Uterus (tissue), 2 donors: ENCODE results near the gene RGS9.

ENCODE experiments used
- POLR2A ChIP-seq, 2 donors: fragments of 450-650 bp; IDR thresholded peaks; one replicate each; pipeline ENCODE4 v1.6.1; 2016; ENCODE audit warnings: antibody characterized with exemption in 2 of 2, mild to moderate bottlenecking in 1 of 2, moderate library complexity in 1 of 2
- TF ChIP-seq, protein P1 (sequence below), 4 experiments: fragments of 200-600 bp in 2 of 4; fragments of 450-650 bp in 2 of 4; sonication (generic) in 2 of 4; IDR thresholded peaks; one replicate each; pipeline ENCODE4 v1.5.1; 2016 to 2019; ENCODE audit warnings: antibody characterized with exemption in 4 of 4, mild to moderate bottlenecking in 2 of 4, moderate library complexity in 1 of 4

DNA sequence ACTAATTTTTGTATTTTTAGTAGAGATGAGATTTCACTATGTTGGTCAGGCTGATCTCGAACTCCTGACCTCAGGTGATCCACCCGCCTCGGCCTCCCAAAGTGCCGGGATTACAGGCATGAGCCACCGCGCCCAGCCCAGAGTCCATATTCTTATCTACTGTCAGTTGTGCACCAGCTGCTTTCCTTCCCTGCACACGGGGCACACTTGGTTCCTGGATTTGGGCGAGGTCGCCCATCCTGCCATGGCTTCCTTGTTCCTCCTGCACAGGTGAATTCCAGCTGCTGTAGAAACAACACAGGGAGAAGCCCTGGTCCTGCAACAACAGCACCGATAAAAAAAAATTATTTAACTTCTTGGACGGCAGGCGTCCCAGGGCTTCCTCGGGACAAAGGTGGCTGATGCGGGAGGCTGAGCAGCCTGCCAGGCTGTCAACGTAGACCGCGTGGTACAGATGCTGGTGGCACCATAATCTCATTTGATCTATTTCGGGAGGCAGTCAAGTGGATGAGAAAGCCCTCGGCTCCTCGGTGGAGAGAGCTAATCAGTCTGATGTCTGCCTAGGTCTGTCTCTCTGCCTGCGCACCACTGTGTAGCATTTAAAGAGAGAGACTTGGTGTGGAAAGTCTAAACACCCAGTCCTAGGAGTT, 19.1 kb downstream of the RGS9 start:
- TF ChIP-seq, protein P1, sequence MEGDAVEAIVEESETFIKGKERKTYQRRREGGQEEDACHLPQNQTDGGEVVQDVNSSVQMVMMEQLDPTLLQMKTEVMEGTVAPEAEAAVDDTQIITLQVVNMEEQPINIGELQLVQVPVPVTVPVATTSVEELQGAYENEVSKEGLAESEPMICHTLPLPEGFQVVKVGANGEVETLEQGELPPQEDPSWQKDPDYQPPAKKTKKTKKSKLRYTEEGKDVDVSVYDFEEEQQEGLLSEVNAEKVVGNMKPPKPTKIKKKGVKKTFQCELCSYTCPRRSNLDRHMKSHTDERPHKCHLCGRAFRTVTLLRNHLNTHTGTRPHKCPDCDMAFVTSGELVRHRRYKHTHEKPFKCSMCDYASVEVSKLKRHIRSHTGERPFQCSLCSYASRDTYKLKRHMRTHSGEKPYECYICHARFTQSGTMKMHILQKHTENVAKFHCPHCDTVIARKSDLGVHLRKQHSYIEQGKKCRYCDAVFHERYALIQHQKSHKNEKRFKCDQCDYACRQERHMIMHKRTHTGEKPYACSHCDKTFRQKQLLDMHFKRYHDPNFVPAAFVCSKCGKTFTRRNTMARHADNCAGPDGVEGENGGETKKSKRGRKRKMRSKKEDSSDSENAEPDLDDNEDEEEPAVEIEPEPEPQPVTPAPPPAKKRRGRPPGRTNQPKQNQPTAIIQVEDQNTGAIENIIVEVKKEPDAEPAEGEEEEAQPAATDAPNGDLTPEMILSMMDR (IDR thresholded peaks at IDR 0.05), result no peak
- TF ChIP-seq POLR2A (IDR thresholded peaks at IDR 0.05), result no peak
